Activated T-cell treated with anti-CD3 and anti-CD28 coated beads, Interleukin-2, amount 50 U/mL, for 72 hours (primary cell): Measurements from ENCODE around the gene EXPH5. TPM values are rescaled to one million over a fixed set of nuclear protein-coding genes. Genes with fewer than 3 reads are reported as not detected.

Experiments used
- total RNA-seq, 2 donors: library from RNA; stranded (reverse); gene quantifications; one replicate each; pipeline ENCODE4 v1.2.3, GENCODE V29; 2022

The EXPH5 gene
- total RNA-seq, 2 donors from 2014 or later = 4.3 to 5.7 TPM

Other genes starting within 250 kb of the EXPH5 start
- 1 to 10 TPM; 1.2 to 1.5 TPM for gene C11orf65, start 126.2 kb downstream of the EXPH5 start, total RNA-seq
- gene POGLUT3, start 95.4 kb downstream of the EXPH5 start, total RNA-seq = 10 to 100 TPM; 12.1 to 16.2 TPM
- 10 to 100 TPM; 24.9 to 32.7 TPM for gene DDX10, start 71.3 kb upstream of the EXPH5 start, total RNA-seq